ENCODE measurements around the gene CAPG.
A peak's percentile ranks its signal among the peaks of the same experiment; 100 is the strongest.
"Not testable (repeated sequence)": the region's sequence is repeated elsewhere in the genome, so short reads cannot be mapped to it uniquely, and the experiment has no call there.

CAPG gene, protein sequence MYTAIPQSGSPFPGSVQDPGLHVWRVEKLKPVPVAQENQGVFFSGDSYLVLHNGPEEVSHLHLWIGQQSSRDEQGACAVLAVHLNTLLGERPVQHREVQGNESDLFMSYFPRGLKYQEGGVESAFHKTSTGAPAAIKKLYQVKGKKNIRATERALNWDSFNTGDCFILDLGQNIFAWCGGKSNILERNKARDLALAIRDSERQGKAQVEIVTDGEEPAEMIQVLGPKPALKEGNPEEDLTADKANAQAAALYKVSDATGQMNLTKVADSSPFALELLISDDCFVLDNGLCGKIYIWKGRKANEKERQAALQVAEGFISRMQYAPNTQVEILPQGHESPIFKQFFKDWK

DNA sequence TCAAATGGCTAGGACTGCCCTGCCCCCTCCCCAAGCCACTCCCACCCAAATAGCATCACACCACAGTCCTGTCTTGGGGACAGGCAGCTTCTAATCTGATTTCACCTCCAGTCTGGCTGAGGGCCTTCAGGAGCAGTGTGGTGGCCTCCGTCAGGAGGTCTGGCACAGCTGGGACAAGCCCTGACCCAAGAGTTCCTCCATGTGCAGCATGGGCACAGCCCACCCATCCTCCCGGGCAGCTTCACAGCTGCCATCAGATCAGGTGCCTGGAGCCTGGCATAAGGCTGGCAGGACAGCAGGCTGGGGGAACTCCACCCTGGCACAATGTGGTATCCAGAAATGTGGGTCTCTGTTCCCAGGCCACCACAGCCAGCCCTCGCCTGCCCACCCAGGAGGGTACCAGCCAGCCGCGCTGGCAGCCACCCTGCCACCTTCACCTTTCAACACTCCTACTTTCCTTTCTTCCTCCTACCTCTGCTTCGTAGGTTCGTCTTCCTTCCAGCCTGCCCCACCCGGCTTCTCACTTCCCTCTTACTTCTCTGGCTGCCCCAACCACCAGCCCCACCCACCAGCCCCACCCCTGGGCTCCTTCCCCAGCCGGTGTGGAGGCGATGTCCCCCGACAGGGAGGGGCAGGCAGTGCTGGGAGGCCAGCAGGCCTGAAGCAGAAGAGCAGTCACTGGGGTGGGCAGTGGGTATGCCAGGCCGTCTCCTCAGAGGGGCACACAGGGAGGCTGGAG lies at the start of gene CAPG:
TSS of gene CAPG (minus strand) at position 522 of the 739 bp plus-strand sequence. CDS start 8,221 bp downstream, outside the sequence.
- no peak for DNase-seq (ENCODE audit: low read depth)

DNA sequence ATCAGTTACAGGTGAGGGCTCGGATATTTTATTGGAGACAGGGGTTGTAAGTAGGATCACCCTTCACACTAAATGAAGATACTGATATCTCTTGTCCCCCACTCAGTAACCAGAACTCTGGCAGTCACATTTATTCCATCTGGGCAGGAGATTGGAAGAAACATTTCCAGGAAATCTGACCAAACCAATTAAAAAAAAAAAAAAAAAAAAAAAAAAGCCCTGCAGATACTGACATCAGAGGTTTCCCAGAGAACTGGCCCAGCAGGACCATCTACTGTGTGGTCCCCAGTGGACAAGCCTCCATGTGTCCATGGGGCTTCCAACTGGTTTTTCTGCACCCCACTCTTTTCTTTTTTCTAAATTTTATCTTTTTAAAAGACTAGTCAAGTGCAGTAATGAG lies 49.6 kb upstream of the CAPG start:
- DNase-seq (ENCODE audit: low read depth): no peak

GRCh38 chr2:85458601-85459563 lies 48.7 kb upstream of the CAPG start:
- peak; percentile 16 for DNase-seq (ENCODE audit: low read depth)

DNA sequence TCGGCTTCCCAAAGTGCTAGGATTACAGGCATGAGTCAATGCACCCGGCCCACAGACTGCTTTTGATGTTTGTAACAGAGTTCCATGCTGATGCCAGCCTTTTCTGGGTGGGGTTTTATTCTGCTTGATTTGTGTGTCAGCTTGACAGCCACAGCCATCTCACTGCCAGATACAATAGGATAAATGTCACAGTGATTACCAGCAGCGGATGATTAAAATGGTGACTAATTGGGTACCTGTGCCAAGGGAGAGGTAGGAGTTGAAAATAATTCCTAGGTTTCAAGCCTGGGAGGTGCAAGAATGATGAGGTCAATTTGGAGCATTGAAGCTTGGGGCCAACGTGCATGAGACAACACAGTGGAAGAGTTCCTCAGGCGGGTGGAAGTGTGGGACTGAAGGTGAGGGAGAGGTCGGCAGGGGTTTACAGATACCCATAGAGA lies 47.7 kb upstream of the CAPG start:
- DNase-seq (ENCODE audit: low read depth): no peak

- DNase-seq (ENCODE audit: low read depth): no peak
These were observed 46.9 kb upstream of the CAPG start for GRCh38 chr2:85457043-85457442.

DNA sequence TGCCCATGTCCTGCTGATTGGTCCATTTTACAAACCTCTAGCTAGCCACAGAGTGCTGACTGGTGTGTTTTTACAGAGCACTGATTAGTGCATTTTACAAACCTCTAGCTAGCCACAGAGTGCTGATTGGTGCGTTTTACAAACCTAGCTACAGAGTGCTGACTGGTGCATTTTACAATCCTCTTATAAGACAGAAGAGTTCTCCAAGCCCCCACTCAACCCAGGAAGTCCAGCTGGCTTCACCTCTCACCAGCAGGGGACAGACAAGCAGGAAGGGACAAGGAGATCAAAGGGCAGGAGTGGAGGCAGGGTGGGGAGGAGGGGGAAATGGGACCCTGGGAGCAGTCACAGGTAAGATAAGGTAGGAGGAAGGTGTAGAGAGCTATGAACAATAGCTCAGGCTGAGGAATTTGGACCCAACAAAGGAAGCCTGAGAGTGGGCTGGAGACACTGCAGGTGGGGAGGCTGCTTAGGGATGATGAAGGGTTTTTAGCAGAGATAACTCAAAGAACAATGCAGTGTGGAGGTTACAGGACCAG lies 45.5 kb upstream of the CAPG start:
- no peak for DNase-seq (ENCODE audit: low read depth)

DNA sequence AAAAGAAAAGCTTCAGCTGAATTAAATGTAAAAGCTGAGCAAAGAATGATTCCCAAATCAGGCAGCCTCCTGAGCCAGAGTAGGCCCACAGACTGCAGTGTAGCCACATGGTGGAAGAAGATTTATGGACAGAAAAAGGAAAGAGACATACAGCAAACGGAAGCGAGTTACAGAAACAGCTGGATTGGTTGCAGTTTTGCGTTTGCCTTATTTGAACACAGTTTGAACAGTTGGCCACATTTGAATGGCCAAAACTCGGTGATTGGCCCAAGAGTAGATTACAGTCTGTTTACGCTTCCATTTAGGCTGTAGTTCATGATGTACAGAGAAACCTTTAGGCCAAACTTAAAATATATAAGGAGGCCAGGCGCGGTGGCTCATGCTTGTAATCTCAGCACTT lies 43.4 kb upstream of the CAPG start:
- no peak for DNase-seq (ENCODE audit: low read depth)

- no peak for DNase-seq (ENCODE audit: low read depth)
These were observed 42.1 kb upstream of the CAPG start for GRCh38 chr2:85452237-85452636.

GRCh38 chr2:85449214-85449588 lies 39.0 kb upstream of the CAPG start:
- no peak for DNase-seq (ENCODE audit: low read depth)

- no peak for DNase-seq (ENCODE audit: low read depth)
These were observed 38.5 kb upstream of the CAPG start for GRCh38 chr2:85448461-85449213.

- DNase-seq (ENCODE audit: low read depth): no peak
These were observed 37.0 kb upstream of the CAPG start for GRCh38 chr2:85447222-85447585.

- DNase-seq (ENCODE audit: low read depth): no peak
These were observed 36.4 kb upstream of the CAPG start for GRCh38 chr2:85446296-85447221.

DNA sequence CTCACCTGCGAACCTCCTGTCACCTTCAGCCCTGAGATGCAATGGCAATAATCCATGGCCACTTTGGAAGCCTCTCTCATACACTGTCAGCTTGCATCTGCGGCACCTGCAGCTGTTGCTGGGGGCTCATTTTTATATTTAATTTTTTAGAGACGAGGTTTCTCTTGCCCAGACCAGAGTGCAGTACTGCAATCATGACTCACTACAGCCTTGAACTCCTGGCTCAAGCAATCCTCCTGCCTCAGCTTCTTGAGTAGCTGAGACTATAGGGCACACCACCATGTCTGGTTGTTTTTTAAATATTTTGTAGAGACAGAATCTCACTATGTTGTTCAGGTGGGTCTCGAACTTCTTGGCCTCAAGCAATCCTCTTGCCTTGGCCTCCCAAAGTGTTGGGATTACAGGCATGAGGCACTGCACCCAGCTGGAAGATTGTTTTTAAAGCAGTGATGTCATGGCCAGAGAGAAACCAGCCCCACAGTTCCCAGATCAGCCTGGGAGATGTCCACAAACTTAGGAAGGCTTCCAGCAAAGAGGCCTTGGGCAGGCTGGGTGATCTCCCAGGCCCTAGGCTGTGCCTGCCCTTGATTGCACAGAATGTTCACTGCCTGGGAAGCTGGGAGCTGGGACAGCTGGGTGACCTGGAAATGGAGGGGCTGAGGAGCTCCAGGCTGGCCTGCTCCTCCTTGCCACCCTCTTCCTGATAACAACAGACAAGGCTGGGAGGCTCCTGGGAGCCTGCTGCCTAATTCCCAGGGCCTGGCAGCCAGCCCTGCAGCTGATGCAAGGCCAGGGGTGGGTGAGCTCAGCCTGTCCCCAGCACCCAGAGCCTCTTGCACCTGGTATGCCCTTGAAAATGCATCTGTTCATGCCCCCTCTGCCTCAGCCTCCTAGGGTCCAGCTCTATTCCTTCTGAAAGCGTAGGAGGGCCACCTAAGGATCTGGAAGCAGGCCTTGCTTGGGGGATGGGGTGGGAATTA lies 35.4 kb upstream of the CAPG start:
- DNase-seq (ENCODE audit: low read depth): peak; percentile 58

DNA sequence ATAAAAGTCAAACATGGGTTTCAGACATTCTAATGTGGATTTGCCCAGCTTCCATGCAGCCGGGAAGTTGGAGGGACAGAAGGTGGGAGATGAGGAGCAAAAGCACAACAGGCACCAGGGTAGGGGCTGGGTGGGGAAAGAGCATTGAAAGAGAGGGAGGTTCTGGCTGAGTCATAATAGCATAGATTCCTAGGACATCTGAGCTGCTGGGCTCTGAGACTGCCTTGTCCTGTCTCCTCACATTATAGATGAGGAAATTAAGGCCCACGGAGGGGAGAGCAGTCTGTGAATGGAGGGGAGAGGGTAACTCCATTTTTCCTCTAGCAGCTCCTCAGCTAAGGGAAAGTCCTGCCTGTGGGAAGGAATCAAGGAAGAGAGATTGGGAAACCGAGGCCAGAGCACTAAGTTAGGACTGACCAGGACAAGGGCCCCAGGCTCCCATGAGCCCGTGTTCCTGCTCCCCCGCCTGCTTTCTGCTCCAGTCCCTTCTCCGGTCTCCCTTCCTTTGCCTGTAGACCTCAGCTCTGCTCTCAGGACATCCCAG lies 34.5 kb upstream of the CAPG start:
- DNase-seq (ENCODE audit: low read depth): peak; percentile 52

DNA sequence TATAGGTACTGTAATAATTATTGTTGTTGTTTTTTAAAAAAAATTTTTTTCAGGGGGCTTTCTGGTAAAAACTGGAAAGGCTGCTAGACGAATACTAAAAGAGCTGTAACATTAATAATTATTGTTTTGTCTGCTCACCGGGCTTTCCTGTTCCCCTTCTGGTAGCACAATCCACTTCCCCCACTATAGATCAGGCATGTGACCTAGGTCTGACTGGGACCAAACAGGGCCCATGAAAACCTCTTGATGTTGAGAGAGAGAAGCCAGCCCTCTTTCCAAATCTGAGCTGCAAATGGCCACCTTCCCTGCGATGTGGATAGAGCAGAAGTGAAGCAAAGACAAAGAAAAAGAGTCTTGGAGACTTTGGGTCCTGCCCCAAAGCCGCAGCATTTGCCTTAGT lies 31.7 kb upstream of the CAPG start:
- no peak for DNase-seq (ENCODE audit: low read depth)

GRCh38 chr2:85440729-85441128 lies 30.6 kb upstream of the CAPG start:
- DNase-seq (ENCODE audit: low read depth): no peak

GRCh38 chr2:85439986-85440385 lies 29.8 kb upstream of the CAPG start:
- DNase-seq (ENCODE audit: low read depth): no peak

- not testable (repeated sequence) for DNase-seq (ENCODE audit: low read depth)
These were observed 29.4 kb upstream of the CAPG start for GRCh38 chr2:85439569-85439968.

GRCh38 chr2:85439025-85439472 lies 28.9 kb upstream of the CAPG start:
- no peak for DNase-seq (ENCODE audit: low read depth)
